ENCODE measurements around the gene DNTT. TPM values are rescaled to one million over a fixed set of nuclear protein-coding genes. Genes with fewer than 3 reads are reported as not detected.

Gene DNTT
- total RNA-seq, 4 donors from 2014 or later, result not detected

GRCh38 chr10:96387161-96387560 is 82.9 kb downstream of the DNTT start:
- ATAC-seq (ENCODE audit: low FRiP score), result no peak
- TF ChIP-seq CTCF (IDR thresholded peaks at IDR 0.05), result no peak

GRCh38 chr10:96387601-96388000 is 83.4 kb downstream of the DNTT start:
- DNase-seq (ENCODE audit: low spot score) (no peak), ATAC-seq (ENCODE audit: low FRiP score) (no peak)
- TF ChIP-seq CTCF (IDR thresholded peaks at IDR 0.05), result no peak

More at GRCh38 chr10:96387161-96387560, 82.9 kb downstream of the DNTT start:
- DNase-seq (ENCODE audit: low spot score), result no peak

Other genes starting within 250 kb of the DNTT start
- gene ZNF518A, start 174.1 kb upstream of the DNTT start, total RNA-seq, result 10 to 100 TPM; 12.3 to 31.8 (median 16.4) TPM
- gene BLNK, start 32.9 kb upstream of the DNTT start, total RNA-seq, result 1 to 10 TPM in 3 of 4 donors, under 1 TPM in 1; 0.48 to 5.3 (median 3.2) TPM
- gene OPALIN, start 54.6 kb downstream of the DNTT start, total RNA-seq, result not detected
- under 1 TPM in 1 of 4 donors, not detected in 3; 0.16 TPM for gene TLL2, start 209.5 kb downstream of the DNTT start, total RNA-seq